WERI-Rb-1 (cell line): ENCODE data around the gene SETMAR.
"Not testable (repeated sequence)": the region's sequence is repeated elsewhere in the genome, so short reads cannot be mapped to it uniquely, and the experiment has no call there.

ENCODE experiments used
- DNase-seq: peaks from one replicate; pipeline ENCODE4 v3.0.0-alpha.2; 2020
- H3K27ac ChIP-seq: fragments of 250-450 bp; sonication (Bioruptor Pico); 2 replicates; pipeline ENCODE4 v1.5.1; 2020; ENCODE audit warnings: mild to moderate bottlenecking, moderate library complexity
- H3K27me3 ChIP-seq: fragments of 250-450 bp; sonication (Bioruptor Pico); 2 replicates; pipeline ENCODE4 v1.5.1; 2021; ENCODE audit warnings: mild to moderate bottlenecking, low read depth, moderate library complexity; ENCODE audit not compliant: insufficient read depth, severe bottlenecking
- H3K36me3 ChIP-seq: fragments of 250-450 bp; sonication (Bioruptor Pico); 2 replicates; pipeline ENCODE4 v1.5.1; 2020; ENCODE audit warnings: mild to moderate bottlenecking, moderate library complexity
- H3K4me3 ChIP-seq: 2 replicates; pipeline ENCODE4 v1.5.1; 2011; ENCODE audit warnings: low read depth, mild to moderate bottlenecking, control low read depth, low read length
- H3K9me3 ChIP-seq: fragments of 250-450 bp; sonication (Bioruptor Pico); 2 replicates; pipeline ENCODE4 v1.5.1; 2021; ENCODE audit warnings: mild to moderate bottlenecking, moderate library complexity; ENCODE audit not compliant: severe bottlenecking
- TF ChIP-seq, protein P1 (sequence below): IDR thresholded peaks from 2 replicates; pipeline ENCODE4 v1.5.1; 2011; ENCODE audit warnings: low read depth, mild to moderate bottlenecking, control low read depth, inconsistent platforms, low read length

Gene SETMAR

DNA sequence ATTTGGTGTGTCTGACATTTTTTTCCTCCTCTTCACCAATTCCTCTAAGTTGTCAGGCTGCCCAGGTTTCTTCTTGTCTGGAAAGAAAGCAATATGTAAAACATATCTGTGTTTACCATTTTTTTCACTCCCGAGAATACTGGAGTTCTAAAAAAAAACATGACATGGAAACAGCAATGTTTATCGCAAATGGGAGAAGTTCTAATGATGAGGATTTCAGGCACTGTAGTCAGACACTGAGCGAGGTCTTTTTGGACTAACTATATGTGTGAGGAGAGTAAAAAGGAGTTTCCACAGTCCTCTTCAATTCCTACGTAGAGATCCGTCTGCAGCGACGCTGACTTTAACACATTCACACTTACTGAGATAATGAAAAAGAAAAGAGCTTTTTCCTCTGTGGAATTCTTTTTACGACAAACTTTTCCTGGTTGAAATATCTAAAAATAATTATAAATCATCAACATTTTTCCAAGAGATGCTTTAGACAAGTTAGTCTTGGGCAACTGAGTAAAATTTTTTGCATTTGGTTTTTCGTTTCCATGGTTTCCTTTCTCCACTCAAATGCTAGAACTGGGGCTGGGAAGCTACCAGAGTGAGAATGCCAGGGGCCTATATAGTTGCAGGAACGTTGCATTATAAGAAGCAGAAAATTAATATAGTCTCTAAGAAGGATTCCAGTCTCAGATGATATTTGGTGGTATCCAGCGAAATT, 8.4 kb upstream of the SETMAR start:
- Histone ChIP-seq H3K9me3 (no peaks in the 10 kb centered on the region), H3K27ac (no peak overlapping the region), H3K36me3 (no peaks in the 10 kb centered on the region), H3K4me3 (no peak overlapping the region), H3K27me3 (no peaks in the 10 kb centered on the region)
- TF ChIP-seq, protein P1, sequence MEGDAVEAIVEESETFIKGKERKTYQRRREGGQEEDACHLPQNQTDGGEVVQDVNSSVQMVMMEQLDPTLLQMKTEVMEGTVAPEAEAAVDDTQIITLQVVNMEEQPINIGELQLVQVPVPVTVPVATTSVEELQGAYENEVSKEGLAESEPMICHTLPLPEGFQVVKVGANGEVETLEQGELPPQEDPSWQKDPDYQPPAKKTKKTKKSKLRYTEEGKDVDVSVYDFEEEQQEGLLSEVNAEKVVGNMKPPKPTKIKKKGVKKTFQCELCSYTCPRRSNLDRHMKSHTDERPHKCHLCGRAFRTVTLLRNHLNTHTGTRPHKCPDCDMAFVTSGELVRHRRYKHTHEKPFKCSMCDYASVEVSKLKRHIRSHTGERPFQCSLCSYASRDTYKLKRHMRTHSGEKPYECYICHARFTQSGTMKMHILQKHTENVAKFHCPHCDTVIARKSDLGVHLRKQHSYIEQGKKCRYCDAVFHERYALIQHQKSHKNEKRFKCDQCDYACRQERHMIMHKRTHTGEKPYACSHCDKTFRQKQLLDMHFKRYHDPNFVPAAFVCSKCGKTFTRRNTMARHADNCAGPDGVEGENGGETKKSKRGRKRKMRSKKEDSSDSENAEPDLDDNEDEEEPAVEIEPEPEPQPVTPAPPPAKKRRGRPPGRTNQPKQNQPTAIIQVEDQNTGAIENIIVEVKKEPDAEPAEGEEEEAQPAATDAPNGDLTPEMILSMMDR: no peak
- DNase-seq: no peak

DNA sequence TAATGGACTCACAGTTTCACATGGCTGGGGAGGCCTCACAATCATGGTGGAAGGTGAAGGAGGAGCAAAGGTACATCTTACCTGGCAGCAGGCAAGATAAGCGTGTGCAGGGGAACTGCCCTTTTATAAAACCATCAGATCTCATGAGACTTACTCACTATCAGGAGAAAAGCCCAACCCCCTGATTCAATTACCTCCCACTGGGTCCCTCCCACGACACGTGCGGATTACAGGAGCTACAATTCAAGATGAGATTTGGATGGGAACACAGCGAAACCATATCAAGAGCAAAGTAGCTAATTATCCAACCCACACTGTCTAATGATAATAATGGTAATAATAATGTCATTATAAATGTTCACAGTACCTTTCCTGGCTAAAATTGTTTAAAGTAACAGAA, 6.7 kb upstream of the SETMAR start:
- not testable (repeated sequence) for H3K4me3 ChIP-seq, DNase-seq, H3K36me3 ChIP-seq, H3K27me3 ChIP-seq, H3K9me3 ChIP-seq, H3K27ac ChIP-seq

DNA sequence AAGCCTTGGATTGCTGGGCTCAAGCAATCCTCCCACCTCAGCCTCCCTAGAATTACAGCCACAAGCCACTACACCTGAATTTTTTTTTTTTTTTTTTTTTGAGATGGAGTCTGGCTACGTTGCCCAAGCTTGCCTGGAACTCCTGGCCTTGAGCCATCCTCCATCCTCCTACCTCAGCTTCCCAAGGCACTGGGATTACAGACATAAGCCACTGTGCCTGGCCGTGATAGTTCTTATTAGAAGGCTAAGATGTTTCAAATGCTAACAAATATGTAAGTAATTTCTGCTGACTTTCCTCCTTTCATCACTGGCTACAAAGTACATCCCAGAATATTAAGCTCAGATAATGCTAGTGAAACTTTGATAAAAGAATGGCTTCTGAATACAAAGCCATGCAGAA, 5.7 kb upstream of the SETMAR start:
- Histone ChIP-seq H3K4me3 (no peak overlapping the region), H3K27ac (no peak overlapping the region), H3K27me3 (no peaks in the 10 kb centered on the region), H3K36me3 (no peaks in the 10 kb centered on the region), H3K9me3 (no peaks in the 10 kb centered on the region)
- TF ChIP-seq, protein P1: no peak
- no peak for DNase-seq

DNA sequence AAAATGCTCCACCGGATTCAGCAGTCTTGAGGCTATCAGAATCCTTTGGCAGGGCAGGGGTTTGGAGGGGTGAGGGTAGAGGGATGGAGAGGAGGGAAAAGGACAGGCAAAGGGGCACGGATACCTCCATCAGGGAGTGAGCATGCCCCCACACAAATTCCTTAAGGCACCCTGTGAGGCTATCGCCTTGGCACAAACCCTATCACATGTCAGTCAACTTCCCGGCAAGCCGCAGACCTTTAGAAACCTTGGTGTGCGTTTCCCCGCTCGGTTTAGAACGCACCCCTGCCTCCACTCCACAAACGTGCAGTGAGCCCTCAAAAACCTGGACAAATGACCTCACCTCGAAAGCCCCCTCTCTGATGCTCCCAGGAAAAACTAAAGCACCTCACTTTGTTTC, 422 bp upstream of the SETMAR start:
- H3K9me3 ChIP-seq: no peaks in the 10 kb centered on the region
- peak overlapping the region; percentile 97 for H3K27ac ChIP-seq
- TF ChIP-seq, protein P1: no peak
- peaks cover 16% of the 10 kb centered on the region for H3K36me3 ChIP-seq
- H3K4me3 ChIP-seq: peak overlapping the region; percentile 79
- no peaks in the 10 kb centered on the region for H3K27me3 ChIP-seq
- DNase-seq: no peak

DNA sequence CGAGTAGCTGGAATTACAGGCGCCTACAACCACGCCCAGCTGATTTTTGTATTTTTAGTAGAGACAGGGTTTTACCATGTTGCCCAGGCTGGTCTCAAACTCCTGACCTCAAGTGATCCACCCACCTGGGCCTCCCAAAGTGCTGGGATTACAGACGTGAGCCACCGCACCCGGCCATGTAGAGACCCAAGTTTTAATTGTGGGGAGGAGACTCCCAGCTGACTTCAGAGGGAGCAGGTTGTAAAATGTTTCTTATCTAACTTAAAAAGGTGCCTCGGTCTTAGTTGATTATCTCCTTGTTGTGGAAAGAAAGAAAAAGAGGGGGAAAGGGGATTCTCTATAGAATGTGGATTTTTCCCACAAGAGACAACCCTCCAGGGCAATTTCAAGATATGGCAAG, 2.0 kb downstream of the SETMAR start:
- peaks cover 16% of the 10 kb centered on the region for H3K36me3 ChIP-seq
- H3K9me3 ChIP-seq, H3K4me3 ChIP-seq, DNase-seq, H3K27ac ChIP-seq, H3K27me3 ChIP-seq: not testable (repeated sequence)

DNA sequence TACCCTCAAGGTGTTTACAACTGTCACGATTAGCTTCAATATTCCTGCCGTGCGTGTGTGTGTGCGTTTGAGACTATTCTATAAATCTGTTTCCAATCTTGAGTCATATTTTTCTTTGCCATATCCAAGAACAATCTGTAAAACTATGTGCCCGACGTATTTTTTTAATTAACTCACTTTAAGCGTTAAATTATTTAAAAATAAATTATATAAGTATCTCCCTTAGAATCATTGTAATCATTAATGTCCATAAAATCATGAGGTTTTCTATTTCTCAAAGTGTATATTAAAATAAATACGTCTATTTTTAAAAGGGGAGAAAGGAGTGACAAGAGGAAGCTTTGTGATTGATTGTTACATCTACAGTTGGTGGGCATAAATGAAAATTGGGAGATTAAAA, 2.9 kb downstream of the SETMAR start:
- H3K9me3 ChIP-seq: no peaks in the 10 kb centered on the region
- H3K4me3 ChIP-seq: no peak overlapping the region
- no peaks in the 10 kb centered on the region for H3K27me3 ChIP-seq
- H3K27ac ChIP-seq: no peak overlapping the region
- H3K36me3 ChIP-seq: peaks cover 16% of the 10 kb centered on the region
- TF ChIP-seq, protein P1: no peak
- DNase-seq: no peak

DNA sequence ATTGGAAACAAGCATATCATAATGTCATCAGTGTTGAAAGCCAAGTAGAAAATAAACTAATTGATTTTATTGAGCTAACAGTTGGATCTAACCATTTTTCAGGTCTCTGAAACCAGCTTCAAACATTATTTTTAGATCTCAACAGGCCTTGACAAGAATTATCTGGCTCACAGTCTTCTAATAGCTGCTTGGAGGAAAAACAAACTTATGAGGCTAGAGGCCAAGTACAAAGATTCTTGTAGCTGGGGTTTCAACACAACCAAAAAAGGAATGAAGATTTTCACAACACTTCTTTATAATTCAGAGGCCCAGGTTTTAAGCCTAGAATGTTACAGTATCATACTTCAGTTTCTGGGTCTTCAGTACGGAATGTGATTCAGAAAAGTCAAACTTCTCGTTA, 3.7 kb downstream of the SETMAR start:
- Histone ChIP-seq H3K4me3 (no peak overlapping the region), H3K27me3 (no peaks in the 10 kb centered on the region), H3K27ac (no peak overlapping the region), H3K36me3 (peaks cover 16% of the 10 kb centered on the region), H3K9me3 (no peaks in the 10 kb centered on the region)
- TF ChIP-seq, protein P1: no peak
- no peak for DNase-seq
